SK-N-SH (cell line): Measurements from ENCODE around the gene SPATC1L. TPM values are rescaled to one million over a fixed set of nuclear protein-coding genes. Genes with fewer than 3 reads are reported as not detected.

ENCODE experiments used
- CTCF ChIA-PET: fragments of 300-600, 350-600 bp; formaldehyde crosslinking; extraction: SDS; loops from one replicate; lab custom pipeline; 2021; lab: Yijun Ruan, JAX
- POLR2A ChIA-PET: fragments of 350-600 bp; sonication (Branson Sonifier 250); formaldehyde crosslinking; extraction: SDS; loops from one replicate; lab custom pipeline; 2020; ENCODE audit warnings: antibody characterized with exemption, inconsistent platforms; lab: Yijun Ruan, JAX
- DNase-seq: peaks from one replicate; pipeline ENCODE4 v3.0.0; 2012
- H2AFZ ChIP-seq: fragments of 200-600 bp; sonication (generic); 2 replicates; pipeline ENCODE4 v1.8.1; 2016; ENCODE audit warnings: antibody characterized with exemption, mild to moderate bottlenecking, low read depth
- H3F3A ChIP-seq: fragments of 200-600 bp; sonication (generic); replicated peaks from 2 replicates; pipeline ENCODE3; 2016; ENCODE audit warnings: antibody characterized with exemption, mild to moderate bottlenecking; ENCODE audit not compliant: insufficient read depth
- H3K27ac ChIP-seq, 2 experiments: fragments of 200-500 bp in 1 of 2; fragments of 200-600 bp in 1 of 2; sonication (Bioruptor generic) in 1 of 2; sonication (generic), shearing (Covaris generic) in 1 of 2; 2 replicates each; pipeline versions ENCODE4 v1.5.1 to v1.6.1; 2014 to 2016; ENCODE audit warnings: low read depth in 2 of 2, inconsistent platforms in 1 of 2, low read length in 1 of 2, mild to moderate bottlenecking in 1 of 2, mixed read lengths in 1 of 2
- H3K27me3 ChIP-seq: fragments of 200-600 bp; sonication (generic), shearing (Covaris generic); 2 replicates; pipeline ENCODE4 v1.6.1; 2016; ENCODE audit warnings: mixed run types; ENCODE audit not compliant: insufficient read depth
- H3K36me3 ChIP-seq, 2 experiments: fragments of 200-500 bp in 1 of 2; fragments of 200-600 bp in 1 of 2; sonication (Bioruptor generic) in 1 of 2; sonication (generic) in 1 of 2; replicated peaks in 1 of 2; 2 replicates each; pipeline versions ENCODE3 to v1.5.1; 2014 to 2016; ENCODE audit warnings: low read length in 1 of 2, mild to moderate bottlenecking in 1 of 2; ENCODE audit not compliant: insufficient read depth in 2 of 2, control insufficient read depth in 1 of 2
- H3K4me1 ChIP-seq, 2 experiments: fragments of 200-500 bp in 1 of 2; fragments of 200-600 bp in 1 of 2; sonication (Bioruptor generic) in 1 of 2; sonication (generic), shearing (Covaris generic) in 1 of 2; 2 replicates each; pipeline versions ENCODE4 v1.5.1 to v1.6.1; 2014 to 2016; ENCODE audit warnings: low read depth in 1 of 2, low read length in 1 of 2, mixed run types in 1 of 2; ENCODE audit not compliant: insufficient read depth in 2 of 2, control insufficient read depth in 1 of 2
- H3K4me2 ChIP-seq: fragments of 200-600 bp; sonication (generic), shearing (Covaris generic); 2 replicates; pipeline ENCODE4 v1.6.1; 2017; ENCODE audit warnings: mixed run types
- H3K4me3 ChIP-seq, 2 experiments: fragments of 200-500 bp in 1 of 2; fragments of 200-600 bp in 1 of 2; sonication (Bioruptor generic) in 1 of 2; sonication (generic), shearing (Covaris generic) in 1 of 2; 2 replicates each; pipeline versions ENCODE4 v1.5.1 to v1.8.1; 2014 to 2016; ENCODE audit warnings: low read depth in 2 of 2, inconsistent platforms in 1 of 2, low read length in 1 of 2, mild to moderate bottlenecking in 1 of 2, mixed read lengths in 1 of 2, moderate library complexity in 1 of 2
- H3K79me2 ChIP-seq: fragments of 200-600 bp; sonication (generic); 2 replicates; pipeline ENCODE4 v1.8.1; 2017; ENCODE audit warnings: mild to moderate bottlenecking; ENCODE audit not compliant: insufficient read depth
- H3K9ac ChIP-seq: fragments of 200-600 bp; sonication (generic); 2 replicates; pipeline ENCODE4 v1.6.1; 2017; ENCODE audit warnings: mixed run types
- H3K9me2 ChIP-seq: fragments of 200-600 bp; sonication (generic); 2 replicates; pipeline ENCODE4 v1.6.1; 2017; ENCODE audit warnings: mixed run types
- H3K9me3 ChIP-seq: fragments of 200-600 bp; sonication (generic); 2 replicates; pipeline ENCODE4 v1.6.1; 2017; ENCODE audit warnings: mixed run types, mild to moderate bottlenecking, moderate library complexity
- H4K20me1 ChIP-seq: fragments of 200-600 bp; sonication (generic); 2 replicates; pipeline ENCODE4 v1.6.1; 2017; ENCODE audit warnings: mild to moderate bottlenecking, mixed run types; ENCODE audit not compliant: insufficient read depth
- EZH2phosphoT487 ChIP-seq: fragments of 200-600 bp; sonication (generic); IDR thresholded peaks from 2 replicates; pipeline ENCODE4 v1.6.1; 2017; ENCODE audit warnings: low read depth, mixed run types, mild to moderate bottlenecking, antibody characterized with exemption, moderate library complexity, borderline replicate concordance
- FOSL2 ChIP-seq: IDR thresholded peaks from 2 replicates; pipeline ENCODE4 v1.4.0; 2012; ENCODE audit warnings: low read depth, mild to moderate bottlenecking, moderate library complexity, borderline replicate concordance
- FOXJ3 ChIP-seq: sonication (generic); formaldehyde crosslinking; IDR thresholded peaks from 2 replicates; pipeline ENCODE4 v1.5.1; 2020; ENCODE audit warnings: mild to moderate bottlenecking, missing genetic modification reagents
- FOXM1 ChIP-seq: IDR thresholded peaks from 2 replicates; pipeline ENCODE4 v1.4.0; 2012; ENCODE audit warnings: low read depth, mild to moderate bottlenecking
- GABPA ChIP-seq: IDR thresholded peaks from 2 replicates; pipeline ENCODE4 v1.4.0; 2012; ENCODE audit warnings: low read depth, mild to moderate bottlenecking
- POLR2AphosphoS5 ChIP-seq: IDR thresholded peaks from 2 replicates; pipeline ENCODE4 v1.6.1; 2012; ENCODE audit warnings: low read depth, low read length
- RXRA ChIP-seq: IDR thresholded peaks from 2 replicates; pipeline ENCODE4 v1.4.0; 2012; ENCODE audit warnings: low read depth, mild to moderate bottlenecking, borderline replicate concordance
- TEAD4 ChIP-seq: IDR thresholded peaks from 2 replicates; pipeline ENCODE4 v1.4.0; 2012; ENCODE audit warnings: mild to moderate bottlenecking, borderline replicate concordance; ENCODE audit not compliant: insufficient read depth
- WGBS: methylation state at CpG from one replicate; pipeline ENCODE4 v1.1.6; 2017; ENCODE audit warnings: low lambda C conversion rate; 5-methylcytosine and 5-hydroxymethylcytosine counted together
- polyA plus RNA-seq, 3 experiments: library from polyadenylated mRNA; depleted of rRNA; stranded (reverse); fragments of >200 nt; gene quantifications; 2 replicates each; pipeline ENCODE4 v1.2.3, GENCODE V29; 2012
- TF ChIP-seq, protein P1 (sequence below): IDR thresholded peaks from 2 replicates; pipeline ENCODE4 v1.6.1; 2012; ENCODE audit warnings: mild to moderate bottlenecking, low read depth, low read length, moderate library complexity
- TF ChIP-seq, protein P2 (sequence below): IDR thresholded peaks from 2 replicates; pipeline ENCODE4; 2012
- TF ChIP-seq, protein P3 (sequence below): fragments of 200-600 bp; sonication (generic); IDR thresholded peaks from 2 replicates; pipeline ENCODE4 v1.6.1; 2017; ENCODE audit warnings: antibody characterized with exemption, mild to moderate bottlenecking, moderate library complexity
- TF ChIP-seq, protein P4 (sequence below): IDR thresholded peaks from 2 replicates; pipeline ENCODE4 v1.4.0; 2012; ENCODE audit warnings: low read depth, borderline replicate concordance

The SPATC1L gene
- polyA plus RNA-seq, 1 of the 3 experiments (the other 2 are of a cell fraction), result 8.3 TPM

DNA sequence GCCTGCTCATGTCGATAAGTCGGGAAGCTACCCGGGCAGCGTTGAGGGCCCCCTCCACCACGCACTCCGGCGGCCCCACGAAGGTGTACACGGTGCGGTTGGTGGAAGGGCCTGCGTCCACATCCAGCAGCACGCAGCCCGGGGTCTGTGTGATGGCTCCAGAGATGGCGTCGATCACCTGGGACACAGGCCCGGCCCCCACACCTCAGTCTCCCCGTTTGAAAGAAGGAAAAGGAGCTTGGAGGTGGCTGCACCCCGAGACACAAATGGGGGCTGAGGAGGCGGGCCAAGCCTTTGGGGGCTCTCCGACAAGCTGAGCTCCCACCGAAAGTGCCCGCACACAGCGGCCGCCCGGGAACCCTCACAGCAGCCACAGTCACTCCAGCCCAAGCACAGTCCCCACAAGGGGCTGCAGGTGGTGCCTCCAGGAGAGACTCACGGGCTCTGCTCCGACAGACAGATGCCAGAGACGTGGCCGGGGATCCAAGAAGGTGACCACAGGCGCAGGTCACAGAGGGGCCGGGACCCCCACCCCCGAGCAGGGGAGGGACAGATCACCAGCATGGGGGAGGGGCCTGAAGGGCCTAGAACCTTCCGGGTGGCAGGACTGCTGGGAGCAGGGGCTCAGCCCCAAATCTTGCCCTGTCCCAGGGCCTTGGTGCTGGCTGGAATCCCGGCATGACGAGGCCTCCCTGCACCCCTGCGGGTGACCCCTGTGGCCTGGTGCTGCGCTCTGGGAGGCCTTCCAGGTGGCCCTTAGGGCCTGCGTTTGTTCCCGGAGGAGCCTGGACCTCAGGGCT, 29.9 kb downstream of the SPATC1L start:
- ChIA-PET POLR2A (no interaction called here), CTCF (interaction anchor here (1.8 to 1.9 kb wide), 2 partner anchors 22 to 45 kb away, joined by 4 to 11 read pairs; no protein-coding TSS in a partner anchor)
- TF ChIP-seq, protein P1, sequence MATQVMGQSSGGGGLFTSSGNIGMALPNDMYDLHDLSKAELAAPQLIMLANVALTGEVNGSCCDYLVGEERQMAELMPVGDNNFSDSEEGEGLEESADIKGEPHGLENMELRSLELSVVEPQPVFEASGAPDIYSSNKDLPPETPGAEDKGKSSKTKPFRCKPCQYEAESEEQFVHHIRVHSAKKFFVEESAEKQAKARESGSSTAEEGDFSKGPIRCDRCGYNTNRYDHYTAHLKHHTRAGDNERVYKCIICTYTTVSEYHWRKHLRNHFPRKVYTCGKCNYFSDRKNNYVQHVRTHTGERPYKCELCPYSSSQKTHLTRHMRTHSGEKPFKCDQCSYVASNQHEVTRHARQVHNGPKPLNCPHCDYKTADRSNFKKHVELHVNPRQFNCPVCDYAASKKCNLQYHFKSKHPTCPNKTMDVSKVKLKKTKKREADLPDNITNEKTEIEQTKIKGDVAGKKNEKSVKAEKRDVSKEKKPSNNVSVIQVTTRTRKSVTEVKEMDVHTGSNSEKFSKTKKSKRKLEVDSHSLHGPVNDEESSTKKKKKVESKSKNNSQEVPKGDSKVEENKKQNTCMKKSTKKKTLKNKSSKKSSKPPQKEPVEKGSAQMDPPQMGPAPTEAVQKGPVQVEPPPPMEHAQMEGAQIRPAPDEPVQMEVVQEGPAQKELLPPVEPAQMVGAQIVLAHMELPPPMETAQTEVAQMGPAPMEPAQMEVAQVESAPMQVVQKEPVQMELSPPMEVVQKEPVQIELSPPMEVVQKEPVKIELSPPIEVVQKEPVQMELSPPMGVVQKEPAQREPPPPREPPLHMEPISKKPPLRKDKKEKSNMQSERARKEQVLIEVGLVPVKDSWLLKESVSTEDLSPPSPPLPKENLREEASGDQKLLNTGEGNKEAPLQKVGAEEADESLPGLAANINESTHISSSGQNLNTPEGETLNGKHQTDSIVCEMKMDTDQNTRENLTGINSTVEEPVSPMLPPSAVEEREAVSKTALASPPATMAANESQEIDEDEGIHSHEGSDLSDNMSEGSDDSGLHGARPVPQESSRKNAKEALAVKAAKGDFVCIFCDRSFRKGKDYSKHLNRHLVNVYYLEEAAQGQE, result no peak
- TF ChIP-seq, protein P2, sequence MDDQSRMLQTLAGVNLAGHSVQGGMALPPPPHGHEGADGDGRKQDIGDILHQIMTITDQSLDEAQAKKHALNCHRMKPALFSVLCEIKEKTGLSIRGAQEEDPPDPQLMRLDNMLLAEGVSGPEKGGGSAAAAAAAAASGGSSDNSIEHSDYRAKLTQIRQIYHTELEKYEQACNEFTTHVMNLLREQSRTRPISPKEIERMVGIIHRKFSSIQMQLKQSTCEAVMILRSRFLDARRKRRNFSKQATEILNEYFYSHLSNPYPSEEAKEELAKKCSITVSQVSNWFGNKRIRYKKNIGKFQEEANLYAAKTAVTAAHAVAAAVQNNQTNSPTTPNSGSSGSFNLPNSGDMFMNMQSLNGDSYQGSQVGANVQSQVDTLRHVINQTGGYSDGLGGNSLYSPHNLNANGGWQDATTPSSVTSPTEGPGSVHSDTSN, result no peak
- TF ChIP-seq FOXJ3 (CRISPR knock-in tag) (no peak), GABPA (no peak), FOSL2 (no peak), POLR2AphosphoS5 (no peak), EZH2phosphoT487 (no peak), TEAD4 (no peak), RXRA (no peak), FOXM1 (no peak)
- TF ChIP-seq, protein P3, sequence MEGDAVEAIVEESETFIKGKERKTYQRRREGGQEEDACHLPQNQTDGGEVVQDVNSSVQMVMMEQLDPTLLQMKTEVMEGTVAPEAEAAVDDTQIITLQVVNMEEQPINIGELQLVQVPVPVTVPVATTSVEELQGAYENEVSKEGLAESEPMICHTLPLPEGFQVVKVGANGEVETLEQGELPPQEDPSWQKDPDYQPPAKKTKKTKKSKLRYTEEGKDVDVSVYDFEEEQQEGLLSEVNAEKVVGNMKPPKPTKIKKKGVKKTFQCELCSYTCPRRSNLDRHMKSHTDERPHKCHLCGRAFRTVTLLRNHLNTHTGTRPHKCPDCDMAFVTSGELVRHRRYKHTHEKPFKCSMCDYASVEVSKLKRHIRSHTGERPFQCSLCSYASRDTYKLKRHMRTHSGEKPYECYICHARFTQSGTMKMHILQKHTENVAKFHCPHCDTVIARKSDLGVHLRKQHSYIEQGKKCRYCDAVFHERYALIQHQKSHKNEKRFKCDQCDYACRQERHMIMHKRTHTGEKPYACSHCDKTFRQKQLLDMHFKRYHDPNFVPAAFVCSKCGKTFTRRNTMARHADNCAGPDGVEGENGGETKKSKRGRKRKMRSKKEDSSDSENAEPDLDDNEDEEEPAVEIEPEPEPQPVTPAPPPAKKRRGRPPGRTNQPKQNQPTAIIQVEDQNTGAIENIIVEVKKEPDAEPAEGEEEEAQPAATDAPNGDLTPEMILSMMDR, result no peak
- TF ChIP-seq, protein P4, sequence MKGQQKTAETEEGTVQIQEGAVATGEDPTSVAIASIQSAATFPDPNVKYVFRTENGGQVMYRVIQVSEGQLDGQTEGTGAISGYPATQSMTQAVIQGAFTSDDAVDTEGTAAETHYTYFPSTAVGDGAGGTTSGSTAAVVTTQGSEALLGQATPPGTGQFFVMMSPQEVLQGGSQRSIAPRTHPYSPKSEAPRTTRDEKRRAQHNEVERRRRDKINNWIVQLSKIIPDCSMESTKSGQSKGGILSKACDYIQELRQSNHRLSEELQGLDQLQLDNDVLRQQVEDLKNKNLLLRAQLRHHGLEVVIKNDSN, result no peak
- Histone ChIP-seq H3K9me2 (no peaks in the 10 kb centered on the region), H3K27ac (no peak overlapping the region), H3K27me3 (no peaks in the 10 kb centered on the region), H3K79me2 (no peaks in the 10 kb centered on the region), H3K9me3 (no peaks in the 10 kb centered on the region), H3F3A (no peaks in the 10 kb centered on the region), H3K9ac (no peak overlapping the region), H4K20me1 (no peaks in the 10 kb centered on the region), H3K4me1 (peaks cover 0 to 4% of the 10 kb centered on the region in 2 experiments; a peak in 2 of 4 replicates), H3K36me3 (no peaks in the 10 kb centered on the region), H3K4me3 (no peak overlapping the region), H3K4me2 (no peak overlapping the region), H2AFZ (no peak overlapping the region)
- WGBS, result 97% methylated on average over 17 of the region's 39 CpGs
- DNase-seq, result no peak
